UCSD-AML1 (cell line): ENCODE measurements around the gene GNB1L.

ENCODE experiments used
- DNase-seq: peaks from one replicate; lab custom pipeline; 2025; ENCODE audit not compliant: unreplicated experiment; lab: John Stamatoyannopoulos, UW

The GNB1L gene

GRCh38 chr22:19765477-19766239 is 89.0 kb downstream of the GNB1L start:
- DNase-seq: peak; percentile 58

DNA sequence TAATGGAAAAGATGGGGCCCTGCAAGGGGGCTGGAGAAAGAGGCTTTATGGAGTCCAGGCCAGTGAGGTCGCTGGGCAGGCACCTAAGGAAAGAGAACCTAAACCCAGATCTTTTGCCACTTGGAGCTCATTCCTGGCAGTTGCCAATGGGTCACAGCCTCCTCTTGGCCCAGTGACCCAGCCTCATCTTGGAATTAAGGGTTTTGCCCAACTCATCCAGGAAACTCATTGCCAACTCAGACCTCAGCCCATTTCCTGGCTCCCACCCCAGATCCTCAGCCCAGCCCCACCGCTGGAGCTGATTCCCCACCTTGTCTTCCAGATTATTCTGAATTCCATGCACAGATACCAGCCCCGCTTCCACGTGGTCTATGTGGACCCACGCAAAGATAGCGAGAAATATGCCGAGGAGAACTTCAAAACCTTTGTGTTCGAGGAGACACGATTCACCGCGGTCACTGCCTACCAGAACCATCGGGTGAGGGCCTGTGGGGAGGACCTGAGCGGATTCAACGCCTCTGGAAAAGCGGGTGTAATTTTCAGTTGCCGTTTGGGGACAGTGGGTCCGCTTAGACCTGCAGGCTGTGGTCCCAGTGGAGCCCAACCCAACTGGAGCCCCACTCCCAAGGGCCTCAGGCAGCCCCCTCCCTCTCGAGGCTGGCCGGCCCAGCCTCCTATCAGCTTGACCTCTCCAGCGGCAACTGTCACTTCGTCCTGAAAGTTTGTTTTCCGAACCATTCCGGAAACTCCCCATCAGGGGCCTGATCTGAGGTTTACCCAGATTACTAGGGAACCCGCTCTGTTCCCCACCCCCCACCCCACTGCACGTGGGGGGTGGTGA is 89.8 kb downstream of the GNB1L start:
- DNase-seq: no peak

DNA sequence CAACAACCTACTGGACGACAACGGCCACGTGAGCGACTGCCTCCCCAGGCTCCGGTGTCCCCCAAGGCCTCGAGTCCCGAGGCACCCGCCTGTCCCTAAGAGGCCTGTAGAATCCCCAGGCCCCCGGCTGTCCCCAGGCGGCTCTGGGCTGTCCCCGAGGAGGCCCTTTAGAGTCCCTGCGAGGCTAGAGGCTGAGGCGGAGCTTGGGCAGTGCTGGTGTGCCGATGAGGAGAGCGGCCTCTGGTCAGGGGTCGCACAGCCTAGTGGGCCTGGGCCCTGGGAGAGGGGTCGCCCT is 90.4 kb downstream of the GNB1L start:
- DNase-seq: no peak

- DNase-seq: no peak
Measured at GRCh38 chr22:19763458-19764298, 91.0 kb downstream of the GNB1L start.

- no peak for DNase-seq
Measured at GRCh38 chr22:19762568-19763457, 91.9 kb downstream of the GNB1L start.

GRCh38 chr22:19761725-19762567 is 92.7 kb downstream of the GNB1L start:
- DNase-seq: no peak

GRCh38 chr22:19760951-19761724 is 93.5 kb downstream of the GNB1L start:
- DNase-seq: no peak

DNA sequence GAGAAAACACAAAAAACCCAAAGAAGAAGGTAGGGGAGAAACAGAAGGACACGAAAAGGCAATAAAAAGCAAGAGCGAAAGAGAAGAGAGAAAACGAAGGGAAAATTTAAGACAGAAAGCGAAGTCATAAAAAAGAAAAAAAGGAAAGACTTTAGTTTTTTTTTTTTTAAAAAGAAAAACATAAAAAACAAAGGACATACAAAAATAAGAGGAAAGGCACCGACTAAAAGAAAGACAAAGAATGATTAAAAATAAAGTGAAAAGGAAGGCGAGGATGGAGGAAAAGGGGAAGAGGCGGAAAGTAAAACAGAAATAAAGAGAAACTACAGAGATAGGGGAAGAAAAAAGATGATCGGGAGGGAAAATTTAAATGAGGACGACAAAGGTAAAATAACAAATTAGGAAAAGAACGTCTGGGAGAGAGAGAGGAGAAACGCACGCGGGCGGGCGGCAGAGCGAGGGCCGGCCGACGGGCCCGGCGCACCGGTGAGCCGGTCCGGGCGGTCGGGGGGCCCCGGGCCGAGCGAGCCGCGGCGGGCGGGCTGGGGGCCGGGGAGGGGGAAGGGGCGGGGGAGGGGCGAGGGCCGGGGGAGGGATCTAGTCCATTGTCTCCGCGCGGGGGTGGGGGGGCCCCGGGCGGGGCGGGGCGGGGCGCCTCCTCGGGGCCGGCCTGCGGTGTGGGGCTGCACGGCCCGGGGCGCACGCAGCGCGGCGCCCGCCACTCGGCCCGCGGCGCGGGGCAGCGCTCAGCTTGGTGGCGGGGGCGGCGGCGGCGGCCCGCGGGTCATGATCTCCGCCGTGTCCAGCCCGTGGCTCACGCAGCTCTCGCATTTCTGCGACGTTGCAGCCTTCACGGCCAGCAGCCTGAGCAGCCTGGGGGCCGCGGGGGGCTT is 94.4 kb downstream of the GNB1L start, which contains the start of gene TBX1:
Gene TBX1 (plus strand): TSS at position 721 of the 893 bp plus-strand sequence. CDS start 66 bp downstream, at position 787.
- DNase-seq: no peak

GRCh38 chr22:19759427-19760057 is 95.1 kb downstream of the GNB1L start:
- no peak for DNase-seq

DNA sequence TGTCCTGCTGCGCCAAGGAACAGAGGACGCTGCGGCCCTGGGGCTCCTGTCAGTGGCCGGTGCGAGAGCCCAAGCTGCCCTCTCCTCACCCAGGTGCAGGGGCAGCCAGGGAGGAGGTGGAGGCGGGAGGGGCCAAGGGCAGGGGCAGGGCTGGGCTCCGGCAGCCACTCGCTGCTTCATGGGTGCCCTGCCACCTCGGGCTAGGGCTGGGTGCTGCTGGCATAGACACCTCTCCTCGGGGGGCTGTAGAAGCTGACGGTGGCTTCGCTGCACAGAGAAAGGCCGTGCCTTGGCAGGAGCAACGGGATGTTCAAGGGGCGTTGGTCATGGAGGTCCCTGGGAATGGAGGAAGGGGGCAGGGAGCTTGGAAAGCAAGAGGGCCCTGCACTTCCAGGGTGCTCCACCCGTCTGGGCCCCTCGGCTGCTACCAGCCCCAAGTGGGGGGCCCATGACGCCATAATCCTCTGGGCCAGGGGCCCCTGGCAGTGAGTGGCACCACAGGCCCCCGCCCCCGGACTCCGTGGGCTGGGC is 95.7 kb downstream of the GNB1L start:
- no peak for DNase-seq

- DNase-seq: no peak
Measured at GRCh38 chr22:19757985-19758895, 96.4 kb downstream of the GNB1L start.

- no peak for DNase-seq
Measured at GRCh38 chr22:19757140-19757984, 97.3 kb downstream of the GNB1L start.

GRCh38 chr22:19756288-19757128 is 98.2 kb downstream of the GNB1L start:
- DNase-seq: peak; percentile 37

DNA sequence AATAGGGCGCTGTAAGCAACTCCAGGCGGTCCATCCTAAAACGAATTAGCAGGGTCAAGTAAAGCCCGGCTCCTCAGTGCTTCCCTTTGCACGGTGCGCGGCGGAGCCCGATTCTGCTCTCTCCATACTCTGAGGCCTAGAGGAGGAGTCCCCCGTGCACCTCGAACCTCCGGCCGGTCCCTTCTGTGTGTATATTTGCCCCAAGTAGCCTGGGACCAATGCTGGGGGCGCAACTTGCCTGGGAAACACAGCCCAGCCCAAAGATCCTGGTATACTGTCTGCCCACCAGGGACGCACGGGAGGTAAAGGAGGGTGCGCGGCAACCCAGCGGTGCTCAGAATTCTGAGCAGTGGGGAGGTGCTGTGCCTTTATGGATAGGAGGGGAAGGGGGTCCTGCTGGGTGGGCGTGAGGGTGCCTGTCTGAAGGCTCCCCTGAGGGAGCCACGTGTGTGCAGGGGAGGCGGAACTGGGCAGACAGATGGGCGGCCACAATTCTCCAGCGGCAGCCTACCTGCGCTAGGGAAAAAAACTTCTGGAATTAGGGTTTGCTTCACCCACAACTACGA is 98.9 kb downstream of the GNB1L start:
- no peak for DNase-seq
